Right atrium auricular region (tissue), 2 donors: ENCODE measurements around the gene TSPAN16. TPM values are rescaled to one million over a fixed set of nuclear protein-coding genes. Genes with fewer than 3 reads are reported as not detected.
"Not testable (repeated sequence)": the region's sequence is repeated elsewhere in the genome, so short reads cannot be mapped to it uniquely, and the experiment has no call there.

Experiments
- DNase-seq: peaks from one replicate; pipeline ENCODE4 v3.0.0-alpha.2; 2019; ENCODE audit warnings: low spot score
- H3K27ac ChIP-seq, 2 donors: fragments of 200-600 bp; sonication (generic); 1 replicate in 1 of 2; 2 replicates in 1 of 2; pipeline ENCODE4 v1.5.1; 2016 to 2019
- H3K27me3 ChIP-seq, 2 donors: fragments of 200-600 bp; sonication (generic); one replicate each; pipeline versions ENCODE4 v1.5.1 to v1.6.0; 2017 to 2019
- H3K36me3 ChIP-seq: fragments of 200-600 bp; sonication (generic); one replicate; pipeline ENCODE4 v1.5.1; 2016
- H3K4me1 ChIP-seq, 2 donors: fragments of 200-600 bp; sonication (generic); one replicate each; pipeline versions ENCODE4 v1.5.1 to v1.6.0; 2017 to 2019
- H3K4me3 ChIP-seq, 2 donors: fragments of 200-600 bp; sonication (generic); 1 replicate in 1 of 2; 2 replicates in 1 of 2; pipeline ENCODE4 v1.5.1; 2017 to 2019; ENCODE audit warnings: mild to moderate bottlenecking in 1 of 2, moderate library complexity in 1 of 2
- H3K9me3 ChIP-seq, 2 donors: fragments of 200-600 bp; sonication (generic); one replicate each; pipeline ENCODE4 v1.5.1; 2019
- total RNA-seq, 2 donors: library from RNA; depleted of rRNA; stranded (reverse); fragments of >200 nt; gene quantifications; one replicate each; pipeline ENCODE4 v1.1.0, GENCODE V29; 2016
- TF ChIP-seq, protein P1 (sequence below), 2 donors: fragments of 200-600 bp; sonication (generic); IDR thresholded peaks; one replicate each; pipeline ENCODE4 v1.5.1; 2019; ENCODE audit warnings: antibody characterized with exemption in 2 of 2

The TSPAN16 gene
- total RNA-seq, 2 donors from 2014 or later: not detected

DNA sequence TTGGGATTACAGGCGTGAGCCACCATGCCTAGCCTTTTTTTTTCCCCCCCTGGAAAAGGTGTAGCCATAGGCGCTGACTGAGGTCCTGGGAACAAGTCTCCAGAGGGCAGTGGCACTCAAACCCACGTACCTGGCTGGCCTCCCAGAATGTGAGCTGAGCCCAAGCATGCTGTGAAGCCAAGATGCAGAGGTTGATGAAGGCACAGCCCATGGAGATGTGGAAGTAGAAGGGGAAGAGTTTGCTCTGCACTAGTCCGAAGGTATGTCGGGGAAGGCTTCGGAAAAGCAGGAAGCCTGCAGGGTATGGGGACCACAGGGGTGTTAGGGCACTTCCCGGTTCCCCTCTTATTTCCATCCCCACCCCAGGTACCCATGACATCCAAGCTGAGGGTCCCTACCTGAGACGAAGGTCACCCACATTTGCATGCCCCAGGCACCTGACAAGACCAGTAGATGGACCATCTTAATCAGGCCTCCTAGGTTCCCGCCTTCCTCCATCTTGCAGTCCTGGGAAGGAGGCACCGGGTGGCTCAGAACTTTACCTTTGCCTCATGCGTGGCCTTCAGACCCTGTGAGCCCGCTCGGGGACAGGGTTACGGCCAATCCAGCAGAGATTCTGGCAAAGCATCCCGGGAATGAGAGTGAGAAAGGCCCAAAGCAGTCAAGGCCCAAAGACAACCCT lies 49.3 kb downstream of the TSPAN16 start:
- Histone ChIP-seq H3K36me3 (no peaks in the 10 kb centered on the region), H3K9me3 (no peaks in the 10 kb centered on the region), H3K27ac (peak overlapping the region; percentile 80 to 86), H3K27me3 (no peaks in the 10 kb centered on the region), H3K4me1 (peaks cover 0 to 26% of the 10 kb centered on the region in 2 donors), H3K4me3 (peak overlapping the region; percentile 67 to 73)
- TF ChIP-seq, protein P1, sequence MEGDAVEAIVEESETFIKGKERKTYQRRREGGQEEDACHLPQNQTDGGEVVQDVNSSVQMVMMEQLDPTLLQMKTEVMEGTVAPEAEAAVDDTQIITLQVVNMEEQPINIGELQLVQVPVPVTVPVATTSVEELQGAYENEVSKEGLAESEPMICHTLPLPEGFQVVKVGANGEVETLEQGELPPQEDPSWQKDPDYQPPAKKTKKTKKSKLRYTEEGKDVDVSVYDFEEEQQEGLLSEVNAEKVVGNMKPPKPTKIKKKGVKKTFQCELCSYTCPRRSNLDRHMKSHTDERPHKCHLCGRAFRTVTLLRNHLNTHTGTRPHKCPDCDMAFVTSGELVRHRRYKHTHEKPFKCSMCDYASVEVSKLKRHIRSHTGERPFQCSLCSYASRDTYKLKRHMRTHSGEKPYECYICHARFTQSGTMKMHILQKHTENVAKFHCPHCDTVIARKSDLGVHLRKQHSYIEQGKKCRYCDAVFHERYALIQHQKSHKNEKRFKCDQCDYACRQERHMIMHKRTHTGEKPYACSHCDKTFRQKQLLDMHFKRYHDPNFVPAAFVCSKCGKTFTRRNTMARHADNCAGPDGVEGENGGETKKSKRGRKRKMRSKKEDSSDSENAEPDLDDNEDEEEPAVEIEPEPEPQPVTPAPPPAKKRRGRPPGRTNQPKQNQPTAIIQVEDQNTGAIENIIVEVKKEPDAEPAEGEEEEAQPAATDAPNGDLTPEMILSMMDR (IDR thresholded peaks at IDR 0.05): no peak
- DNase-seq: no peak

DNA sequence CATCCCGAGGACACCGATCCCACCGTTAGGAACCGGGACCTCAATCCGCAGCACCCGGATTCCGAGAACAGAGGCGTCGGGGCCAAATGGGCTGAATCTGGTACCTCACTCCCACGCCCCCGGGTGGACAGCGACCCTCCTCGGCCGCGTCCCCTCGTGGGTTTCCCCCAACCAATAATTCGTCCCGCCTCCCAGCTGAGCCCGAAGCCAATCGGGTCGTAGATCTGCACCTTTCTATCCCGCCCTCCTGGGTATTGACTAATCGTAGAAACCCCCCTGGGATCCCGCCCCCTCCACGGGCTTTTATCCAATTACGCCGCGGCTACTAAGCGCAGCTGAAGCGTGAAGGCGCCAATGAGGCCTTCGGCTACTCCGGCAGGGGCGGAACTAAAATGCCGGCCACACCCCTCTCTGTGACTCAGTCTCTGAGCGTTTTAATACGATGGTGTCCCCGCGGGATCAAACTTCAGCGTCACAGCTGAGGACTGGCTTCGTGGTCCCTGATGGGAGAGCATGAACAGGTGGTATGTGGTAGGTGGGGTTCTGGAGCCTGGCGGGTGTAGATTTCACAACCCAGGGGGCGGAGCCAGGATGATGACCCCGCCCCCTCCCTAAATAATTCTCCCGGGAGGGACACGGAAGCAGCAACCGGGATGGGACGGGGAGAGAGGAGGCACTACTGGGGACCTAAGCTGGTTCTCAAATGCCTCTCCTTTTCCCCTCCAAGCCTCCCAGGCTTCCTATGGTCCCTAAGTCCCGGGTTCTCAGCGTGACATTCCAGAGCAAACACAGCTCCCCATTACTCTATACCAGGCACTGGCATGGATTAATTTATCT lies 50.4 kb downstream of the TSPAN16 start, which contains the start of the genes CCDC159 and TMEM205:
Gene CCDC159, plus strand, starts transcription at position 416 of the 837 bp plus-strand sequence. Its CDS starts 88 bp downstream, at position 504.
Gene TMEM205, minus strand, starts transcription at position 165 of the 837 bp plus-strand sequence. CDS start 649 bp downstream, outside the sequence.
- H3K27me3 ChIP-seq: no peaks in the 10 kb centered on the region
- H3K9me3 ChIP-seq: no peaks in the 10 kb centered on the region
- H3K36me3 ChIP-seq: no peaks in the 10 kb centered on the region
- TF ChIP-seq, protein P1 (IDR thresholded peaks at IDR 0.05): no peak
- peak within 1 kb of the TSS; percentile 67 to 73 for H3K4me3 ChIP-seq
- peak; percentile 99 for DNase-seq
- peak within 1 kb of the TSS; percentile 80 to 86 for H3K27ac ChIP-seq
- peaks cover 0 to 26% of the 10 kb centered on the region in 2 donors for H3K4me1 ChIP-seq

DNA sequence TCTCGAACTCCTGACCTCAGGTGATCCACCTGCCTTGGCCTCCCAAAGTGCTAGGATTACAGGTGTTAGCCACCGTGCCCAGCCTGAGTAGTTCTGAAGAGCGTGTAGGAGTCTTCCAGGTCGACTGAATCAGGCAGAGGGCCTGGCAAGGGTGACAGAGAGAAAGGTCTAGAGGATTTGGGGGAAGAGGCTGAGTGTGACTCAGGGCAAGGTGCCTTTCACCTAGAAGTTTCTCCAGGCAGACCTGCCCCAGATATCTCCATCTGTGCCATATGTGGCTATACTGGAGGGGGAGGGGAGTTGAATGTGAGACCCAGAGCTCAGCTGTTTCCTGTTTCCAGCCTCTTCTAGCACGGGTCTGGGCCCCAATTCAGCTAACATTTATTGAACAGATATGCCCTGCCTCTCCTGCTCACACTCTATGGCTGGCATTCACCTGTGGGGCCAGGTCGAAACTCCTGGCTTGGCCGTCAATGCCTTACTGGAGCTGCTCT lies 51.6 kb downstream of the TSPAN16 start:
- H3K36me3 ChIP-seq: no peaks in the 10 kb centered on the region
- H3K4me1 ChIP-seq: peaks cover 0 to 26% of the 10 kb centered on the region in 2 donors
- H3K4me3 ChIP-seq: no peak overlapping the region
- TF ChIP-seq, protein P1 (IDR thresholded peaks at IDR 0.05): no peak
- H3K27ac ChIP-seq: no peak overlapping the region
- no peaks in the 10 kb centered on the region for H3K9me3 ChIP-seq
- DNase-seq: no peak
- no peaks in the 10 kb centered on the region for H3K27me3 ChIP-seq

DNA sequence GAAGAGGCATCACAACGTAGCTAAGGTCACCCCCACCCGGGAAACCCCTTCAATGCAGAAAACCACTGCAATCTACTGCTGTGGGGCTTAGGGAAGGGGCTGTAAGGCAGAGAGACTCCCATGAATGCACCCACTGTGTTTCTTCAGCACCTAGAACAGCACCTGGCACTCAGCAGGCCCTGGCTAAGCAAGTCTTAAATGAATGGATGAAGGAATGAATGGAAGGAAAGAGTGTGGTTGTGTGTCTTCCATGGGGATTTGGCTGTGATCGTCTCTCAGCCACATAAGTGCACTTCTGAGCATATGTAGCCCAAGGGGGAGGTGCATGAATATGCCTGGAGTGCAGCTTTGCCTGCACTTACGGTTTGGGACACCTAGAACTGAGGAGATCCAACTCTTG lies 53.2 kb downstream of the TSPAN16 start:
- peaks cover 0 to 23% of the 10 kb centered on the region in 2 donors for H3K4me1 ChIP-seq
- H3K36me3 ChIP-seq: no peaks in the 10 kb centered on the region
- no peak overlapping the region for H3K4me3 ChIP-seq
- H3K27ac ChIP-seq: no peak overlapping the region
- H3K27me3 ChIP-seq: no peaks in the 10 kb centered on the region
- DNase-seq: no peak
- TF ChIP-seq, protein P1 (IDR thresholded peaks at IDR 0.05): no peak
- no peaks in the 10 kb centered on the region for H3K9me3 ChIP-seq

DNA sequence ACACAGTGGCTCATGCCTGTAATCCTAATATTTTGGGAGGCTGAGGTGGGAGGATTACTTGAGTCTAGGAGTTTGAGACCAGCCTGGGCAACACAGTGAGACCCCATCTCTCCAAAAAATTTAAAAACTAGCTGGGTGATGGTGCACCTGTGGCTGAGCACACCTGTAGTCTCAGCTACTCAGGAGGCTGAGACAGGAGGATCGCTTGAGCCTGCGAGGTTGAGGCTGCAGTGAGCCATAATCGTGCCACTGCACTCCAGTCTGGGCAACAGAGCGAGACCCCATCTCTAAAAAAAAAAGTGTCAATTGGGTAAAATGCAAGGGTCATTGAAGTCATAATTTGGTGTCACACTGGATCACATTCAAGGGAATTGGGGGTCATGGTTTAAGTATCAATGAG lies 58.1 kb downstream of the TSPAN16 start:
- peaks cover 0 to 16% of the 10 kb centered on the region in 2 donors for H3K4me1 ChIP-seq
- not testable (repeated sequence) for H3K36me3 ChIP-seq, H3K9me3 ChIP-seq, DNase-seq, H3K27ac ChIP-seq, H3K27me3 ChIP-seq, H3K4me3 ChIP-seq
